SH-SY5Y (cell line): ENCODE data around the gene ADM2.

Source experiments
- GATA2 ChIP-seq: IDR thresholded peaks from 2 replicates; pipeline ENCODE4 v1.6.1; 2011; ENCODE audit warnings: mild to moderate bottlenecking, low read depth, low read length
- GATA3 ChIP-seq: IDR thresholded peaks from 2 replicates; pipeline ENCODE4 v1.6.1; 2011; ENCODE audit warnings: low read depth, mild to moderate bottlenecking, low read length, moderate library complexity

- TF ChIP-seq GATA3 = no peak
- no peak for TF ChIP-seq GATA2
Observed at GRCh38 chr22:50507421-50507990, 26.2 kb downstream of the ADM2 start, which contains the start of gene LMF2.
